ENCODE measurements around the gene KRT83.

KRT83 gene

GRCh38 chr12:52280796-52281560 is 40.2 kb downstream of the KRT83 start:
- peaks cover 16% of the 10 kb centered on the region for H3K27me3 Mint-ChIP-seq
- no peak for DNase-seq
- no peak overlapping the region for H3K4me3 Mint-ChIP-seq
- H3K27ac Mint-ChIP-seq: no peak overlapping the region
- ATAC-seq: no peak
- no peaks in the 10 kb centered on the region for H3K36me3 Mint-ChIP-seq (ENCODE audit: low read depth)
- H3K4me1 Mint-ChIP-seq: no peaks in the 10 kb centered on the region
- H3K9me3 Mint-ChIP-seq: no peaks in the 10 kb centered on the region

DNA sequence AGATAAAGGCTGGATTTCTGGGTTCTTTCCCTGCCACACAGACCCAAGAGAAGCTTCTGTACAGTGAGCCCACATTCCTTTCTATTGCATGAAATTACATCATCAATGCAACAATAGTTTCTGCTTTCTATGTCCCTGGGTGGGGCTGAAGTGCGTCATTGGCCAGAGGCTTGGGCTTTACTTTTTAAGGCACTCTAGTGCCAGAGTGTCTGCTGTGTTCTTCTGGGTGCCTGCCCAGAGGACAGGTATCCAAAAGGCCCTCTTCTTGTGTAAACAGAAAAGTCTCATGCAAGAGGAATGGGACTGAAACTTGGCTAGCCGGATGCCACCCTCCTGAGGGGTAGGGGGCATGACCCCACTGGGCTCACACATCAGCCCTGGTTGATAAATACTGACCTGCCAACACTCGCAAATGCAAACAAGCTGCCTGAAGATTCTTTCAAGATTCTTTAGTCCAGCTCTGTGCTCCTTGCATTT is 40.8 kb downstream of the KRT83 start:
- no peak overlapping the region for H3K27ac Mint-ChIP-seq
- no peaks in the 10 kb centered on the region for H3K9me3 Mint-ChIP-seq
- DNase-seq: no peak
- no peaks in the 10 kb centered on the region for H3K4me1 Mint-ChIP-seq
- peaks cover 18% of the 10 kb centered on the region for H3K27me3 Mint-ChIP-seq
- no peak for ATAC-seq
- H3K36me3 Mint-ChIP-seq (ENCODE audit: low read depth): no peaks in the 10 kb centered on the region
- no peak overlapping the region for H3K4me3 Mint-ChIP-seq

- no peaks in the 10 kb centered on the region for H3K36me3 Mint-ChIP-seq (ENCODE audit: low read depth)
- no peaks in the 10 kb centered on the region for H3K4me1 Mint-ChIP-seq
- H3K27ac Mint-ChIP-seq: no peak overlapping the region
- no peak for DNase-seq
- peaks cover 21% of the 10 kb centered on the region for H3K27me3 Mint-ChIP-seq
- ATAC-seq: no peak
- H3K9me3 Mint-ChIP-seq: no peaks in the 10 kb centered on the region
- no peak overlapping the region for H3K4me3 Mint-ChIP-seq
These were observed 41.5 kb downstream of the KRT83 start for GRCh38 chr12:52279422-52280318.

- no peaks in the 10 kb centered on the region for H3K9me3 Mint-ChIP-seq
- ATAC-seq (peak; percentile 96), DNase-seq (peak; percentile 83)
- H3K4me3 Mint-ChIP-seq: no peak overlapping the region
- H3K27ac Mint-ChIP-seq: no peak overlapping the region
- H3K4me1 Mint-ChIP-seq: no peaks in the 10 kb centered on the region
- no peaks in the 10 kb centered on the region for H3K36me3 Mint-ChIP-seq (ENCODE audit: low read depth)
- peaks cover 25% of the 10 kb centered on the region for H3K27me3 Mint-ChIP-seq
These were observed 42.4 kb downstream of the KRT83 start for GRCh38 chr12:52278575-52279421.

DNA sequence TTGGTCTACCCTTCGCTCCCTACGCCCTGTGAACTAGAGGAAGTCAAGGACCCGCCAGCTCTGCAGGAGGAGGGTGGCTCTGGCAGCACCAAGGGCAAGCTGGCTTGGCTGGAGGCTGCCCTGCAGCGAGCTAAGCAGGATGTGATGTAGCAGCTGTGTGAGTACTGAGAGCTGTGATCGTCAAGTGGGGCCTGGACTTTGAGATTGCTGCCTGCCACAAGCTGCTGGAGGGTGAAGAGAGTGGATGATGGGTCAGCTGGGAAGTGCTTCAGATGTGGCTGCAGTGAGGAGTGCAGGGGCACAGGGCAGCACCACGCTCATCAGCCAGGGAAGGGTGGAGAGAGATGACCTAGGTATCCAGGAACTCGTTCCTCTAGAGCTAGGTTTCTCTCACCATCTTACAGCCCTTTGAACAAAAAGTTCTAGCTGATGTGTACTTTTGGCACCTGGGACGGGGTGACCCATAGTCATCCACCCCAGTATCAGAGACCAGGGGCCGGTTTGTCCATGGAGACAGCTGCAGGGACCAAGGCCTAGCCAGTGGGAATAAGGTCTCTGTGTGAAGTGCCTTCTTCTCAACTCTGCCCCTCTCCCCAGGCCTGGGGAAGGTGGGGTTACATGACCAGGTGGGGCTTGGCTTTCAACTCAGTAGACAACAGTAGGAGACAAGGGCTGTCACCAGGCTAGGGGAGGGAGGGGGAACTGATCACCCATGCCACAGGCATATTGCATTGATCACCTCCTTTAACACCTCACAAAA is 43.5 kb downstream of the KRT83 start:
- no peaks in the 10 kb centered on the region for H3K4me1 Mint-ChIP-seq
- no peak for ATAC-seq
- DNase-seq: no peak
- no peaks in the 10 kb centered on the region for H3K9me3 Mint-ChIP-seq
- H3K36me3 Mint-ChIP-seq (ENCODE audit: low read depth): no peaks in the 10 kb centered on the region
- H3K27ac Mint-ChIP-seq: no peak overlapping the region
- no peak overlapping the region for H3K4me3 Mint-ChIP-seq
- H3K27me3 Mint-ChIP-seq: peaks cover 26% of the 10 kb centered on the region

DNA sequence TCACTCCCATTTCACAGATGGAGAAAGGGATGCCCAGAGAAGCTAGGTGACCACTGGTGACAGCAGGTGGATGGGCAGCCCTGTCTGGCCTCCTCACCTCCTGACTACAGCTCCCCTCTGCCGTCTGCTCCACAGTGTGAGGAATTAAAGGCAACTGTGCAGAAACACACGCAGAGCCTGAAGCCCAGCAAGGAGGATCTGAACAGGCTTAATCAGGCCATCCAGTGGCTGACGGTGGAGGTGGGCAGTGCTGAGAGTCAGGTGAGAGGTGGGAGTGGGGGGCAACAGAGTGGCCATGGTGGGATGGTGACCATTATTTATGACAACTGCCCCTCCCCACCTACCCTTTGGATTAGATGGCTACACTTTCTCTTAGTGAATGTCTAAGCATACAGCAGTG is 45.5 kb downstream of the KRT83 start:
- DNase-seq (no peak), ATAC-seq (no peak)
- Mint-ChIP-seq H3K27ac (no peak overlapping the region), H3K27me3 (peaks cover 32% of the 10 kb centered on the region), H3K9me3 (no peaks in the 10 kb centered on the region), H3K4me3 (no peak overlapping the region), H3K4me1 (no peaks in the 10 kb centered on the region), H3K36me3 (ENCODE audit: low read depth) (no peaks in the 10 kb centered on the region)

DNA sequence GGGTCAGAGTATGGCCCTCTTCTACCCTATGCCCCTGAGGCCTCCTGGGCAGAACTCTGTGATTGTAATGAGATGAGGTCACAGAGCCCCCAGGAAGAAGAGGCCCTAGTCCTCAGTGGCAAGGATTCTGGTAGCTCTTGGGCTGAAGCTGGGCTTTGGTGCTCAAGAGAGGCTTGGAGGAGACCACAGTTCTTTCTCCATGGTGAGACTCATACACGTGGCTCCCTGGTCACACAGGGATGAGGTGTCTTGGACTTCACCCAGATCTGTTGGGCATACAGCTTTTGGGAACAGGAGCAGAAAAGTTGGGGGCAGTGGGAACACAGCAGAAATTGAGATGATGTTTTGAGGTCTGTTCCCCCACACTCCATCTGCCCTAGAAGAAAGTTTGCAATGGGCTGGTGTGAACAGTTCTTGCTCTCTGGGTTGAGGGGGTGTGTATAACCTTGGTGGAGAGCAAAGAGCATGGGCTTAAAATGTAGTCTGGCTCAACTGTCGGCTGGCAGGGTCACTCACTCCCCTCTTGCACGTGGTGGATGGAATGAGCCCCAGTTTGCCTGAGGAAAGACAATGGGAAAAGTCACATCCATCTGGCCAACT is 46.6 kb downstream of the KRT83 start, which contains the start of gene KRT86:
KRT86 (plus strand) TSS at position 125 of the 600 bp plus-strand sequence. CDS start 27,272 bp downstream, outside the sequence.
- H3K9me3 Mint-ChIP-seq: no peaks in the 10 kb centered on the region
- no peak for DNase-seq
- peaks cover 31% of the 10 kb centered on the region for H3K27me3 Mint-ChIP-seq
- ATAC-seq: no peak
- H3K27ac Mint-ChIP-seq: no peak within 1 kb of the TSS
- H3K36me3 Mint-ChIP-seq (ENCODE audit: low read depth): no peaks in the 10 kb centered on the region
- no peaks in the 10 kb centered on the region for H3K4me1 Mint-ChIP-seq
- no peak within 1 kb of the TSS for H3K4me3 Mint-ChIP-seq

- H3K36me3 Mint-ChIP-seq (ENCODE audit: low read depth): no peaks in the 10 kb centered on the region
- H3K4me1 Mint-ChIP-seq: no peaks in the 10 kb centered on the region
- no peak for ATAC-seq
- H3K27ac Mint-ChIP-seq: no peak overlapping the region
- DNase-seq: no peak
- peaks cover 24% of the 10 kb centered on the region for H3K27me3 Mint-ChIP-seq
- H3K9me3 Mint-ChIP-seq: no peaks in the 10 kb centered on the region
- H3K4me3 Mint-ChIP-seq: no peak overlapping the region
These were observed 50.0 kb downstream of the KRT83 start for GRCh38 chr12:52271158-52271557.

- Mint-ChIP-seq H3K27me3 (peaks cover 24% of the 10 kb centered on the region), H3K36me3 (ENCODE audit: low read depth) (no peaks in the 10 kb centered on the region), H3K9me3 (no peaks in the 10 kb centered on the region), H3K4me1 (no peaks in the 10 kb centered on the region), H3K4me3 (no peak overlapping the region), H3K27ac (no peak overlapping the region)
- DNase-seq (no peak), ATAC-seq (no peak)
These were observed 50.6 kb downstream of the KRT83 start for GRCh38 chr12:52270541-52271070.

DNA sequence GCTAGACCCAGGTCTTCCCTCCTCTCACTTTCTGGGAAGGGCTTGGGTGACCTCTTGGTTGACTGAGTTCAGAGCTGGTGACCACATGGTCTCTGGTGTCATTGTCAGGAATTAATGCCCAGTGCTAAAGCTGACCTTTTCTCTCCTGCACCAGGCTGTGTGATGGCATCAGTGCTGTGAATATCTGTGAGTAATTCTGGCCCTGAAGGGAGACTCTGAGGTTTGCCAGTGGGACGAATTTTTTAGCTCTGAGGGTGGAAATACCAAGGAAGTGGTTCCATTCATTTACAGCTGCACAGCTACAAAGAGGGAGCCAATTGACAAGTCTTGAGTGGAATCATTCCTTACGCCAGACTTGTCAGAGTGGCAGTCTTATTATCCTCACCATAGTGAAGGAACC is 53.0 kb downstream of the KRT83 start:
- Mint-ChIP-seq H3K27me3 (peaks cover 14% of the 10 kb centered on the region), H3K4me3 (no peak overlapping the region), H3K4me1 (no peaks in the 10 kb centered on the region), H3K9me3 (no peaks in the 10 kb centered on the region), H3K27ac (no peak overlapping the region), H3K36me3 (ENCODE audit: low read depth) (no peaks in the 10 kb centered on the region)
- DNase-seq (no peak), ATAC-seq (no peak)

DNA sequence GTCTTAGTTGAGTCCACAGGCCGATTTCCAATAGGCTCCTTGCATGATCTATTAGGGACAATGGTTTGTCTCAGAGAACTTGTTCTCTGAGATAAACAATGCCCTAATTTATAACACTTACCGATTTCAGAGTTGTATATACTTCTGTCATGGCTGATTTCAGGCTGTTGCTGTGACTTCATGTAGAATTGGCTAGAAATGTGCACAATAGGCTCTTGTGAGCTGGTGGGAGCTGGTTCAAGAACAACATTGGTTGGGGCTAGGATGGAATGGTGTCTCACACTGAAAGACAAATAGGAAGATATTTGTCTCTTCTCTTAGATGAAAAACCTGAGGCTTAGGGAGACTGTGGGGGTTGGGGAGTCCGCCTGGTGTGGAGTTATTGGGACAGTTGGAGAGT is 53.5 kb downstream of the KRT83 start:
- no peak overlapping the region for H3K27ac Mint-ChIP-seq
- H3K4me3 Mint-ChIP-seq: no peak overlapping the region
- H3K4me1 Mint-ChIP-seq: no peaks in the 10 kb centered on the region
- no peaks in the 10 kb centered on the region for H3K36me3 Mint-ChIP-seq (ENCODE audit: low read depth)
- ATAC-seq: no peak
- H3K27me3 Mint-ChIP-seq: peaks cover 12% of the 10 kb centered on the region
- H3K9me3 Mint-ChIP-seq: no peaks in the 10 kb centered on the region
- no peak for DNase-seq

- no peaks in the 10 kb centered on the region for H3K9me3 Mint-ChIP-seq
- no peak overlapping the region for H3K27ac Mint-ChIP-seq
- no peak for DNase-seq
- peaks cover 13% of the 10 kb centered on the region for H3K27me3 Mint-ChIP-seq
- no peak for ATAC-seq
- no peak overlapping the region for H3K4me3 Mint-ChIP-seq
- H3K36me3 Mint-ChIP-seq (ENCODE audit: low read depth): no peaks in the 10 kb centered on the region
- no peaks in the 10 kb centered on the region for H3K4me1 Mint-ChIP-seq
These were observed 53.9 kb downstream of the KRT83 start for GRCh38 chr12:52267266-52267665.

DNA sequence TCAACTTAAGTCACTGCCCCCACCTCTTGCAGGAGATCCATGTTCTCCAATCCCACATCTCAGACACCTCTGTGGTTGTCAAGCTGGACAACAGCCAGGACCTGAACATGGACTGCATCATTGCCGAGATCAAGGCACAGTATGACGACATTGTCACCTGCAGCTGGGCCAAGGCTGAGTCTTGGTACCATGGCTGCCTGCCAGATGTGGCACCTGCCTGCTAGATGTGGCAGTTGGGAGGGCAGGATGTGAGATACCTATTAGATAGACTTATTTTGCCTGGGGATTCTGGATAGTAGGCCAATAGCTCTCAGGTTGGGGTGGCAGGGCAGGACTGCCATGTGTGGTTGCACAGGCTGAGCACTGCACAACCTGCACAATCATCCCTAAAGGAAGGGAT is 54.7 kb downstream of the KRT83 start:
- Mint-ChIP-seq H3K27me3 (peaks cover 16% of the 10 kb centered on the region), H3K4me1 (no peaks in the 10 kb centered on the region), H3K27ac (no peak overlapping the region), H3K9me3 (no peaks in the 10 kb centered on the region), H3K4me3 (no peak overlapping the region), H3K36me3 (ENCODE audit: low read depth) (no peaks in the 10 kb centered on the region)
- no peak for ATAC-seq
- DNase-seq: no peak
